Activated gamma-delta T cell treated with Interleukin-2 at 50 U/mL for 16 hours (primary cell): ENCODE measurements around the gene TCEANC.
A peak's percentile ranks its signal among the peaks of the same experiment; 100 is the strongest.
"Not testable (repeated sequence)": the region's sequence is repeated elsewhere in the genome, so short reads cannot be mapped to it uniquely, and the experiment has no call there.

Experiments
- DNase-seq: peaks from one replicate; pipeline ENCODE4 v3.0.0-alpha.2; 2020

The TCEANC gene

GRCh38 chrX:13652850-13653693 is at the start of gene TCEANC:
Gene TCEANC, plus strand, starts transcription at chrX:13653141. Its CDS starts 9,368 bp downstream, at chrX:13662509.
- DNase-seq, result peak; percentile 94

GRCh38 chrX:13605611-13606010 is 47.3 kb upstream of the TCEANC start:
- DNase-seq, result no peak

GRCh38 chrX:13607331-13607995 is 45.5 kb upstream of the TCEANC start:
- no peak for DNase-seq

- DNase-seq, result no peak
These were observed 45.0 kb upstream of the TCEANC start for GRCh38 chrX:13607996-13608365.

- no peak for DNase-seq
These were observed 38.8 kb upstream of the TCEANC start for GRCh38 chrX:13614154-13614553.

GRCh38 chrX:13620207-13620606 is 32.7 kb upstream of the TCEANC start:
- DNase-seq, result no peak

- no peak for DNase-seq
These were observed 30.5 kb upstream of the TCEANC start for GRCh38 chrX:13622401-13622964.

GRCh38 chrX:13627306-13627705 is 25.6 kb upstream of the TCEANC start:
- DNase-seq, result no peak

GRCh38 chrX:13637224-13637623 is 15.7 kb upstream of the TCEANC start:
- not testable (repeated sequence) for DNase-seq

- DNase-seq, result no peak
These were observed 14.9 kb upstream of the TCEANC start for GRCh38 chrX:13638021-13638420.

GRCh38 chrX:13638826-13639225 is 14.1 kb upstream of the TCEANC start:
- no peak for DNase-seq

- DNase-seq, result not testable (repeated sequence)
These were observed 11.3 kb upstream of the TCEANC start for GRCh38 chrX:13641684-13642083.

GRCh38 chrX:13645464-13646153 is 7.3 kb upstream of the TCEANC start:
- no peak for DNase-seq

GRCh38 chrX:13646154-13646549 is 6.8 kb upstream of the TCEANC start:
- DNase-seq, result peak; percentile 13

- DNase-seq, result peak; percentile 60
These were observed 5.2 kb upstream of the TCEANC start for GRCh38 chrX:13647709-13648212.

GRCh38 chrX:13648336-13648735 is 4.6 kb upstream of the TCEANC start:
- not testable (repeated sequence) for DNase-seq

- no peak for DNase-seq
These were observed 3.1 kb upstream of the TCEANC start for GRCh38 chrX:13649838-13650237.

GRCh38 chrX:13650318-13650717 is 2.6 kb upstream of the TCEANC start:
- DNase-seq, result no peak

- no peak for DNase-seq
These were observed 1.8 kb upstream of the TCEANC start for GRCh38 chrX:13651150-13651549.

- DNase-seq, result no peak
These were observed 601 bp upstream of the TCEANC start for GRCh38 chrX:13652287-13652793.

GRCh38 chrX:13654116-13654515 is 1.2 kb downstream of the TCEANC start:
- DNase-seq, result no peak

GRCh38 chrX:13655674-13656073 is 2.7 kb downstream of the TCEANC start:
- DNase-seq, result no peak

- DNase-seq, result no peak
These were observed 5.7 kb downstream of the TCEANC start for GRCh38 chrX:13658602-13659001.
